GM23338 (cell line): ENCODE measurements around the gene TBL1XR1. TPM values are rescaled to one million over a fixed set of nuclear protein-coding genes. Genes with fewer than 3 reads are reported as not detected.
A peak's percentile ranks its signal among the peaks of the same experiment; 100 is the strongest.

Source experiments
- ATAC-seq: fragments of 200-7000 bp; cut with Tn5 transposase; 3 replicates; pipeline ENCODE4 v1.9.1; 2020
- DNase-seq: peaks from one replicate; pipeline ENCODE4 v3.0.0-alpha.2; 2015; ENCODE audit warnings: low spot score
- H2AFZ ChIP-seq: fragments of 200-600 bp; sonication (generic); 2 replicates; pipeline ENCODE4 v1.8.0; 2016; ENCODE audit warnings: antibody characterized with exemption, mild to moderate bottlenecking, moderate library complexity
- H3F3A ChIP-seq: fragments of 200-600 bp; sonication (generic); replicated peaks from 2 replicates; pipeline ENCODE4 v1.8.0; 2017; ENCODE audit warnings: antibody characterized with exemption, mixed run types, low read depth
- H3K27ac ChIP-seq: fragments of 200-600 bp; sonication (generic); 2 replicates; pipeline ENCODE4 v1.6.1; 2016; ENCODE audit warnings: low read depth
- H3K27me3 ChIP-seq: fragments of 200-600 bp; sonication (generic); 2 replicates; pipeline ENCODE4 v1.8.0; 2016; ENCODE audit warnings: mild to moderate bottlenecking, mixed run types, moderate library complexity; ENCODE audit not compliant: insufficient read depth
- H3K36me3 ChIP-seq: fragments of 200-600 bp; sonication (generic); 2 replicates; pipeline ENCODE4 v1.8.0; 2016; ENCODE audit warnings: mild to moderate bottlenecking; ENCODE audit not compliant: insufficient read depth
- H3K4me1 ChIP-seq: fragments of 200-600 bp; sonication (generic); 2 replicates; pipeline ENCODE4 v1.8.0; 2016; ENCODE audit warnings: mild to moderate bottlenecking, moderate library complexity; ENCODE audit not compliant: insufficient read depth
- H3K4me2 ChIP-seq: fragments of 200-600 bp; sonication (generic); 2 replicates; pipeline ENCODE4 v1.7.1; 2017; ENCODE audit warnings: mixed run types
- H3K4me3 ChIP-seq: fragments of 200-600 bp; sonication (generic); 2 replicates; pipeline ENCODE4 v1.6.1; 2016; ENCODE audit warnings: mixed run types
- H3K79me2 ChIP-seq: fragments of 200-600 bp; sonication (generic); replicated peaks from 2 replicates; pipeline ENCODE4 v1.8.0; 2017; ENCODE audit warnings: mild to moderate bottlenecking; ENCODE audit not compliant: insufficient read depth
- H3K9me2 ChIP-seq: fragments of 200-600 bp; sonication (generic); 2 replicates; pipeline ENCODE4 v1.8.0; 2017; ENCODE audit not compliant: insufficient read depth
- H4K20me1 ChIP-seq: fragments of 200-600 bp; sonication (generic); replicated peaks from 2 replicates; pipeline ENCODE4 v1.8.0; 2017; ENCODE audit warnings: mild to moderate bottlenecking; ENCODE audit not compliant: insufficient read depth
- H3K27ac Mint-ChIP-seq: 2 replicates; pipeline ENCODE4 v1.8.0; 2020; ENCODE audit warnings: inconsistent platforms, mild to moderate bottlenecking, moderate library complexity, mixed read lengths
- H3K27me3 Mint-ChIP-seq: 3 replicates; pipeline ENCODE4 v1.8.0; 2022; ENCODE audit warnings: low read depth, mild to moderate bottlenecking, moderate library complexity, mixed read lengths, inconsistent platforms; ENCODE audit not compliant: insufficient read depth, poor library complexity
- H3K36me3 Mint-ChIP-seq: 3 replicates; pipeline ENCODE4 v1.8.0; 2021; ENCODE audit warnings: low read depth, mild to moderate bottlenecking, inconsistent platforms, moderate library complexity, mixed read lengths
- H3K4me1 Mint-ChIP-seq: 3 replicates; pipeline ENCODE4 v1.8.0; 2020; ENCODE audit warnings: mild to moderate bottlenecking, inconsistent platforms, mixed read lengths
- H3K4me3 Mint-ChIP-seq: 3 replicates; pipeline ENCODE4 v1.8.0; 2021; ENCODE audit warnings: moderate library complexity, mild to moderate bottlenecking, inconsistent platforms, mixed read lengths
- H3K9me3 Mint-ChIP-seq: 3 replicates; pipeline ENCODE4 v1.8.0; 2020; ENCODE audit warnings: moderate library complexity, mild to moderate bottlenecking, inconsistent platforms, mixed read lengths
- EZH2 ChIP-seq: fragments of 200-600 bp; sonication (generic); IDR thresholded peaks from one replicate; pipeline ENCODE4 v1.8.0; 2017; ENCODE audit warnings: antibody characterized with exemption, mild to moderate bottlenecking, low read depth; ENCODE audit not compliant: unreplicated experiment
- POLR2AphosphoS5 ChIP-seq: IDR thresholded peaks from 2 replicates; pipeline ENCODE4 v1.6.1; 2016; ENCODE audit warnings: antibody characterized with exemption, low read depth
- ZNF114 ChIP-seq: fragments of 250-450 bp; sonication (Bioruptor Pico); IDR thresholded peaks from 2 replicates; pipeline ENCODE4 v1.5.0; 2020; ENCODE audit warnings: mild to moderate bottlenecking, moderate library complexity
- ZNF331 ChIP-seq: fragments of 250-450 bp; sonication (Bioruptor Pico); IDR thresholded peaks from 2 replicates; pipeline ENCODE4 v1.5.0; 2020; ENCODE audit warnings: low read depth, mild to moderate bottlenecking, moderate library complexity
- polyA plus RNA-seq: library from polyadenylated mRNA; unstranded; fragments of >200 nt; fragmentation: Nextera tagmentation; extraction: Ambion mirVana; gene quantifications from 2 replicates; pipeline ENCODE4 v1.2.1, GENCODE V29; 2016
- total RNA-seq: library from RNA; depleted of rRNA; stranded (reverse); fragments of >200 nt; shearing (Covaris generic); gene quantifications from 2 replicates; pipeline ENCODE4 v1.2.3, GENCODE V29; 2014
- TF ChIP-seq, protein P1 (sequence below): IDR thresholded peaks from one replicate; pipeline ENCODE4 v1.6.1; 2018; ENCODE audit warnings: antibody characterized with exemption; ENCODE audit not compliant: unreplicated experiment
- TF ChIP-seq, protein P2 (sequence below), 2 experiments: fragments of 200-600 bp in 1 of 2; sonication (generic) in 1 of 2; conservative IDR thresholded peaks; 2 replicates each; pipeline versions ENCODE4 v1.5.1 to v1.6.1; 2016 to 2017; ENCODE audit warnings: antibody characterized with exemption in 2 of 2, low read depth in 2 of 2, mild to moderate bottlenecking in 2 of 2, moderate library complexity in 1 of 2

Gene TBL1XR1
- total and polyA plus RNA-seq, 2 experiments from 2014 or later: 49.6 to 122 TPM

DNA sequence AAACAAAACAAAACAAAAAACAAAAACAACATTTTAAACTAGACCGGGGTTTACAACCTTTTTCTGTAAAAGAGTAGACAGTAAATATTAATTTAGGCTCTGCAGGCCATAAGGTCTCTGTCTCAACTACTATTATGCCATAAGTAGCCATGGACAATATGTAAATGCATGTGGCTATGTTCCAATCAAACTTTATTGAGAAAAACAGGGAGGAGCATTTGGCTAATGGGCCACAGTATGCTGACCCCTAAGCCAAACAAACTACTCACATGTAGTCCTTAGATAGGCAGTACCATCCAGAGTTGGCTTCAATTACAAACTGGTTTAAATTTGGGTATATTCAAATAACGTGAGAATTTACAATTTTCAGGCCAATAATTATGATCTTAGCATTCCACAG, 144.2 kb downstream of the TBL1XR1 start (continued):
- TF ChIP-seq ZNF114 (CRISPR knock-in tag): no peak
- TF ChIP-seq EZH2: no peak

DNA sequence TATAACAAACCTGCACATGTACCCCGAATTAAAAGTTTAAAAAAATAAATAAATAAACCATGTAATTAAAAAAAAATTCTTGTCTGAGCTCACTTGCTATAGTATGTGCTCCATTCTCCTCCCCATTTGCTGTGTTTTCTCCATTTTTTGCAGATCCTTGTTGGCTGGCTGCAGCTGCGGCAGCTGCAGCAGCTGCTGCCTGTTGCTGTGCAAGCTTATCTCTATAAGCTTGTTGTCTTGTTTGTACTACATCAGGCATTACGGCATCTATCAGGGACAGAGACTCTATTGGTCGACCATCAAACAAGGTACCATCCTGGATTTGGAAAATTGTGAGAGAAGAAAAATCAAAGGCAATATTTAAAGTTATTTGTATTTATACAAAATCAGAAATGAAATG, 145.9 kb downstream of the TBL1XR1 start:
- DNase-seq (no peak), ATAC-seq (no peak)
- no peak for TF ChIP-seq POLR2AphosphoS5
- no peak for TF ChIP-seq ZNF331 (CRISPR knock-in tag)
- TF ChIP-seq, protein P1, sequence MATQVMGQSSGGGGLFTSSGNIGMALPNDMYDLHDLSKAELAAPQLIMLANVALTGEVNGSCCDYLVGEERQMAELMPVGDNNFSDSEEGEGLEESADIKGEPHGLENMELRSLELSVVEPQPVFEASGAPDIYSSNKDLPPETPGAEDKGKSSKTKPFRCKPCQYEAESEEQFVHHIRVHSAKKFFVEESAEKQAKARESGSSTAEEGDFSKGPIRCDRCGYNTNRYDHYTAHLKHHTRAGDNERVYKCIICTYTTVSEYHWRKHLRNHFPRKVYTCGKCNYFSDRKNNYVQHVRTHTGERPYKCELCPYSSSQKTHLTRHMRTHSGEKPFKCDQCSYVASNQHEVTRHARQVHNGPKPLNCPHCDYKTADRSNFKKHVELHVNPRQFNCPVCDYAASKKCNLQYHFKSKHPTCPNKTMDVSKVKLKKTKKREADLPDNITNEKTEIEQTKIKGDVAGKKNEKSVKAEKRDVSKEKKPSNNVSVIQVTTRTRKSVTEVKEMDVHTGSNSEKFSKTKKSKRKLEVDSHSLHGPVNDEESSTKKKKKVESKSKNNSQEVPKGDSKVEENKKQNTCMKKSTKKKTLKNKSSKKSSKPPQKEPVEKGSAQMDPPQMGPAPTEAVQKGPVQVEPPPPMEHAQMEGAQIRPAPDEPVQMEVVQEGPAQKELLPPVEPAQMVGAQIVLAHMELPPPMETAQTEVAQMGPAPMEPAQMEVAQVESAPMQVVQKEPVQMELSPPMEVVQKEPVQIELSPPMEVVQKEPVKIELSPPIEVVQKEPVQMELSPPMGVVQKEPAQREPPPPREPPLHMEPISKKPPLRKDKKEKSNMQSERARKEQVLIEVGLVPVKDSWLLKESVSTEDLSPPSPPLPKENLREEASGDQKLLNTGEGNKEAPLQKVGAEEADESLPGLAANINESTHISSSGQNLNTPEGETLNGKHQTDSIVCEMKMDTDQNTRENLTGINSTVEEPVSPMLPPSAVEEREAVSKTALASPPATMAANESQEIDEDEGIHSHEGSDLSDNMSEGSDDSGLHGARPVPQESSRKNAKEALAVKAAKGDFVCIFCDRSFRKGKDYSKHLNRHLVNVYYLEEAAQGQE: no peak
- Histone ChIP-seq H3K27ac (no peak overlapping the region), H3K4me1 (peaks cover 27% of the 10 kb centered on the region), H3K36me3 (peaks cover 9% of the 10 kb centered on the region; the same call in 1 of the 2 replicates), H4K20me1 (no peaks in the 10 kb centered on the region; the same call in none of the 2 replicates), H3K4me2 (no peak overlapping the region), H3K27me3 (no peaks in the 10 kb centered on the region), H3F3A (no peaks in the 10 kb centered on the region), H3K4me3 (no peak overlapping the region), H3K79me2 (peaks cover 41% of the 10 kb centered on the region), H2AFZ (no peak overlapping the region), H3K9me2 (no peaks in the 10 kb centered on the region)
- no peak overlapping the region for H3K4me3 Mint-ChIP-seq
- no peak overlapping the region for H3K27ac Mint-ChIP-seq
- no peaks in the 10 kb centered on the region for H3K9me3 Mint-ChIP-seq
- peaks cover 35% of the 10 kb centered on the region for H3K36me3 Mint-ChIP-seq
- peaks cover 35% of the 10 kb centered on the region for H3K4me1 Mint-ChIP-seq
- H3K27me3 Mint-ChIP-seq: no peaks in the 10 kb centered on the region

DNA sequence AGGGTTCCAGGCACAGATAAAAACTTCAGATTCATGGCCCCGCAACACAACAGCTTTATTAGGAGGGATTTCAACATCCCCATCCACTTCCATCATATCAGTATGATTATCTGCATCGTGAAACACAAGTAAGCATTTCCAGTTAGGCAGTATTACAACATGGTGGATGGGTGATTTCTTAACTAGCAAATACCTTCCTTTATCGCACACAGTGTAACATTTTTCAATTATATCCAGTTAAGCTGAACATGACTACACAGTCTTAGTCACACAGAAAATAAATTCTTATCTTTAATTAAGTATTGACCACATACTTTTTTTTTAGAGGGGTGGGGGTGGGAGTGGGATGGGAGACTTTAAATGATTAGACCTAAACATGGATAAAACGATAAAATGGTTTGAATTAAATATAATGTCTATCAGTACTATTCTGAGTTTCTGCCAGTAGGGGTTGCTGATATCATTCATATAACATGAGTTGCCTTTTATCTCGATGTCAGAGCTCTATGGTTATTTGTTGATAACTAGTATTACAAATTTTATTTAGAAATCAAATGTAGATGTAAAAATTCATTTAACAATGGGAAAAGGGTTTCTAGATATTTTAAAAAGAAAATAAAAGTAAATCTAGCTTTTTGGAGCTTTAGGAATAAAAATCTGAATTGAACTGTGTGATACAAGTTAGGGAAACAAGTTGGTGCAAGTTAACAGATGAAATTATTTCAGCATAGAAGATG, 146.6 kb downstream of the TBL1XR1 start:
- Histone ChIP-seq H3K27ac (no peak overlapping the region), H3K9me2 (no peaks in the 10 kb centered on the region), H3K36me3 (peaks cover 9% of the 10 kb centered on the region; the same call in 1 of the 2 replicates), H3K4me1 (peaks cover 27% of the 10 kb centered on the region), H2AFZ (no peak overlapping the region), H3F3A (no peaks in the 10 kb centered on the region), H3K4me2 (no peak overlapping the region), H3K4me3 (no peak overlapping the region), H3K27me3 (no peaks in the 10 kb centered on the region), H4K20me1 (no peaks in the 10 kb centered on the region; the same call in none of the 2 replicates), H3K79me2 (peaks cover 38% of the 10 kb centered on the region)
- DNase-seq (peak; percentile 36), ATAC-seq (no peak)
- TF ChIP-seq, protein P2, sequence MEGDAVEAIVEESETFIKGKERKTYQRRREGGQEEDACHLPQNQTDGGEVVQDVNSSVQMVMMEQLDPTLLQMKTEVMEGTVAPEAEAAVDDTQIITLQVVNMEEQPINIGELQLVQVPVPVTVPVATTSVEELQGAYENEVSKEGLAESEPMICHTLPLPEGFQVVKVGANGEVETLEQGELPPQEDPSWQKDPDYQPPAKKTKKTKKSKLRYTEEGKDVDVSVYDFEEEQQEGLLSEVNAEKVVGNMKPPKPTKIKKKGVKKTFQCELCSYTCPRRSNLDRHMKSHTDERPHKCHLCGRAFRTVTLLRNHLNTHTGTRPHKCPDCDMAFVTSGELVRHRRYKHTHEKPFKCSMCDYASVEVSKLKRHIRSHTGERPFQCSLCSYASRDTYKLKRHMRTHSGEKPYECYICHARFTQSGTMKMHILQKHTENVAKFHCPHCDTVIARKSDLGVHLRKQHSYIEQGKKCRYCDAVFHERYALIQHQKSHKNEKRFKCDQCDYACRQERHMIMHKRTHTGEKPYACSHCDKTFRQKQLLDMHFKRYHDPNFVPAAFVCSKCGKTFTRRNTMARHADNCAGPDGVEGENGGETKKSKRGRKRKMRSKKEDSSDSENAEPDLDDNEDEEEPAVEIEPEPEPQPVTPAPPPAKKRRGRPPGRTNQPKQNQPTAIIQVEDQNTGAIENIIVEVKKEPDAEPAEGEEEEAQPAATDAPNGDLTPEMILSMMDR (conservative IDR thresholded peaks at IDR 0.05; ENCODE audit: low read depth in 2 of 2): peak in 1 of 2 experiments; percentile 54; a peak in 3 of 4 replicates
- TF ChIP-seq, protein P1: no peak
- Mint-ChIP-seq H3K4me3 (no peak overlapping the region), H3K27ac (no peak overlapping the region), H3K36me3 (peaks cover 42% of the 10 kb centered on the region), H3K4me1 (peaks cover 39% of the 10 kb centered on the region), H3K9me3 (no peaks in the 10 kb centered on the region), H3K27me3 (no peaks in the 10 kb centered on the region)
